ENCODE results near the gene CSNK2A1. TPM values are rescaled to one million over a fixed set of nuclear protein-coding genes. Genes with fewer than 3 reads are reported as not detected.
"Not testable (repeated sequence)": the region's sequence is repeated elsewhere in the genome, so short reads cannot be mapped to it uniquely, and the experiment has no call there.

Gene CSNK2A1
- 100 to 1,000 TPM; 107 to 180 (median 148) TPM for total RNA-seq

DNA sequence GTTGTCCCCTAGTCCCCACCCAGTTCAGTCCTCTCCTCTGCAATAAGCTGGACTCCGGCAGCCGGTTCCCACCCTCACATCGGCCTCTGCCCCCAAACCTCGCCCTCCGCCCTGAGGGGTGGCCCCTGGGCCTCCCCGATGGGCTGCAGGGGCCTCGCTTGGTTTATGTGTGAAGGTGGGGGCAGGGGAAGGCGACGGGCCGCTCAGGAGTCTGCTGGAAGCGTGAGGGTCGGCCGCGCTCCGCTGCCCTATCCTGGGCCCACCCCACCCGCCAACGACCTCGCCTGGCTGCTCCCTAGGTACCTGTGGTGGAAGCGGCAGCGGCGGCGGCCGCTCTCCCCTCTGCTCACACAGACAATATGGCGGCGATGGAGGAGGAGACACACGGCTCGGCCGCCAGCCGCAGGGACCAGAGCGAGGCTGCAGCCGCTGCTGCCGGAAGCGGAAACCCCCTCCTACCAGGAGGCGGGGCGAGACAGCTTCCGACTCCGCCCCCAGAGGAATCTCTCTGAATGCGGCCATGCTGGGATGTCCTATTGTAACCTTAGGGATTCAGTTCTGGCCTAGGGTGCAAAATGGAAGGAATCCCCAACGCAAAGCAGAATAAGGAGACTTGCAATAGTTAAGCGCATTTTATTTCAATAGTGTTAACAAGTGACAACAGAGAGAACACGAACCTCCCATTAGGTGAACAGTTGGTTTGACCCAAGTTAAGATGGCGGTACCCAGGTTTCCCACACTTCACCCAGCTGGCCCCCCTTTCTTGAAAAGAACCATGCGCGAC, at the start of gene CSNK2A1:
Gene CSNK2A1, minus strand, starts transcription at position 422 of the 784 bp plus-strand sequence. CDS start 35,239 bp downstream, outside the sequence.
- ATAC-seq (replicated peaks in 6 of 8), result peak; percentile 90 to 97 (median 96)
- WGBS, 10 experiments, result 0 to 1% (median 0%) methylated on average over 1 to 19 of the region's 44 CpGs; no CpG with 5 or more reads in 3 of the 10 experiments
- in situ Hi-C loops (cut with MboI; ENCODE audit: low pct_unique_long_range_greater_than_20kb in 2 of 9, low sequenced_read_pairs in 9 of 9, unreplicated experiment in 9 of 9), result no loop called here
- peaks cover 10 to 17% of the 10 kb centered on the region in 2 donors for H3K4me1 ChIP-seq (replicated peaks in 1 of 2)
- peak within 1 kb of the TSS; percentile 85 to 98 (median 94) for H3K4me3 ChIP-seq
- peak within 1 kb of the TSS; percentile 99 to 100 for H3K27ac ChIP-seq

GRCh38 chr20:592506-592905, 48.9 kb upstream of the CSNK2A1 start:
- H3K4me3 ChIP-seq, result no peak overlapping the region
- no peak overlapping the region for H3K27ac ChIP-seq
- no peak for ATAC-seq (replicated peaks in 6 of 8)
- WGBS, 10 experiments, result 16 to 100% (median 64%) methylated on average over 2 to 7 of the region's 7 CpGs; no CpG with 5 or more reads in 1 of the 10 experiments
- in situ Hi-C loops (cut with MboI; ENCODE audit: low pct_unique_long_range_greater_than_20kb in 2 of 9, low sequenced_read_pairs in 9 of 9, unreplicated experiment in 9 of 9), result no loop called here
- no peaks in the 10 kb centered on the region for H3K4me1 ChIP-seq (replicated peaks in 1 of 2)

- in situ Hi-C loops (cut with MboI; ENCODE audit: low pct_unique_long_range_greater_than_20kb in 2 of 9, low sequenced_read_pairs in 9 of 9, unreplicated experiment in 9 of 9), result no loop called here
- no peak overlapping the region for H3K27ac ChIP-seq
- no peak overlapping the region for H3K4me3 ChIP-seq
- H3K4me1 ChIP-seq (replicated peaks in 1 of 2), result no peaks in the 10 kb centered on the region
- ATAC-seq (replicated peaks in 6 of 8), result no peak
- WGBS, 10 experiments, result 20 to 100% (median 67%) methylated on average over 1 to 3 of the region's 5 CpGs; no CpG with 5 or more reads in 3 of the 10 experiments
Observed at GRCh38 chr20:591941-592340, 48.4 kb upstream of the CSNK2A1 start.

- H3K4me3 ChIP-seq, result no peak overlapping the region
- in situ Hi-C loops (cut with MboI; ENCODE audit: low pct_unique_long_range_greater_than_20kb in 2 of 9, low sequenced_read_pairs in 9 of 9, unreplicated experiment in 9 of 9), result no loop called here
- whole genome bisulfite sequencing, 10 experiments, result 50 to 100% (median 89%) methylated on average over 2 to 7 of the region's 10 CpGs; no CpG with 5 or more reads in 4 of the 10 experiments
- H3K4me1 ChIP-seq (replicated peaks in 1 of 2), result no peaks in the 10 kb centered on the region
- H3K27ac ChIP-seq, result no peak overlapping the region
- peak in 2 of 8 experiments; percentile 41 to 55 for ATAC-seq (replicated peaks in 6 of 8)
Observed at GRCh38 chr20:588932-589672, 45.5 kb upstream of the CSNK2A1 start.

- 10 to 74% (median 47%) methylated on average over 1 to 3 of the region's 3 CpGs; no CpG with 5 or more reads in 1 of the 10 experiments for WGBS, 10 experiments
- Histone ChIP-seq H3K4me1 (replicated peaks in 1 of 2) (no peaks in the 10 kb centered on the region), H3K27ac (no peak overlapping the region), H3K4me3 (no peak overlapping the region)
- ATAC-seq (replicated peaks in 6 of 8), result no peak
- in situ Hi-C loops (cut with MboI; ENCODE audit: low pct_unique_long_range_greater_than_20kb in 2 of 9, low sequenced_read_pairs in 9 of 9, unreplicated experiment in 9 of 9), result no loop called here
Observed at GRCh38 chr20:588476-588875, 44.9 kb upstream of the CSNK2A1 start.

DNA sequence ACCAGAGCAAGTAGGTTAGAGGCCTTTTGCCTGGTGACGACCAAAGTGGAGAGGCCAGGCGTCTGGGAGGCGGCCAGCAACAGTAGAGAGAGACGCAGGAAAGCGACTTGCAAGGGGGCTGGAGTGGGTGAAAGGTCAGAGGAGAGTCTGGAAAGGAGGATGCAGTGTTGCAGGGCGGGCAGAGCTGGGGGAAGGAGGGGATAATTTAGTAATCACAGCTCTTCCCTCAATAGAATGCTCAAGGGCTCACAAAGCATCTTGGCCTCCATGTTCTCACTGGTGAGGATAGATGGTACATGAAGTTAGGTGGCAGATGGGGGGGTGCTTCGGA, 41.3 kb upstream of the CSNK2A1 start:
- no peak for ATAC-seq (replicated peaks in 6 of 8)
- 15 to 100% (median 72%) methylated on average over 1 to 6 of the region's 7 CpGs; no CpG with 5 or more reads in 4 of the 10 experiments for WGBS, 10 experiments
- Histone ChIP-seq H3K4me1 (replicated peaks in 1 of 2) (no peaks in the 10 kb centered on the region), H3K27ac (no peak overlapping the region), H3K4me3 (no peak overlapping the region)
- in situ Hi-C loops (cut with MboI; ENCODE audit: low pct_unique_long_range_greater_than_20kb in 2 of 9, low sequenced_read_pairs in 9 of 9, unreplicated experiment in 9 of 9), result no loop called here

DNA sequence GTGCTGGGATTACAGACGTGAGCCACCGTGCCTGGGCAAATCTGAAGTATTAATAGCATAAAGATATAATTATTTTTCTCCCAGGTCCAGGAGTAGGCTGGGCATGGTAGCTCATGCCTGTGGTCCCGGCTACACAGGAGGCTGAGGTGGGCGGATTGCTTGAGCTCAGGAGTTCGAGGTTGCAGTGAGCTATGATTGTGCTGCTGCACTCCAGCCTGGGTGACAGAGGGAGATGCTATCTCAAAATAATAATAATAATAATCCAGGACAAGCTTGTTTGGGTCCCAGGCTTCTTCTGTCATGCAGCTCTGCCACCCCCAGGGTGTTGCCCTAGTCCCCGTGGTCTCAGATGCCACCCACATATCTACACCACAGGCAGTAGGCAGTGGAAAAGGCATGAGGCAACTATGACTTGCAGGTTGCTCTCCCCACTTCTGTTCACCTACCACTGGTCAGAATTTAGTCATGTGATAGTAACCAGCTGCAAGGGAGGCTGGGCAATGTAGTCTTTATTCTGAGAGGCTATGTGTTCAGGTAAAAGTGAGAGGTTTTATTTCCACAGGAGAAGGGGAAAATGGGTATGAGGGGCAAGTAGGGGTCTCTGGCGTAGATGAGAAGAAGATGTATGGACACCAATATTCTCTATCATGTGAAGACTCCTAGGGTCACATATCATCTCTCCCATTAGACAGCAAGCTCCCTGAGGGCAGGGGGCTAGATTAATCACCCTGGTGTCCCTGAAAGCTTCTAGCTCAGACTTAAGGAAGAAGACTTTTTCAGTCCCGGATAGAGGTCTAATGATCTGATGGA, 40.8 kb upstream of the CSNK2A1 start:
- Histone ChIP-seq H3K4me1 (replicated peaks in 1 of 2) (no peaks in the 10 kb centered on the region), H3K4me3 (no peak overlapping the region), H3K27ac (no peak overlapping the region)
- WGBS, 10 experiments, result 0 to 100% (median 71%) methylated on average over 1 to 7 of the region's 8 CpGs; no CpG with 5 or more reads in 2 of the 10 experiments
- peak in 7 of 8 experiments; percentile 29 to 98 (median 72) for ATAC-seq (replicated peaks in 6 of 8)
- in situ Hi-C loops (cut with MboI; ENCODE audit: low pct_unique_long_range_greater_than_20kb in 2 of 9, low sequenced_read_pairs in 9 of 9, unreplicated experiment in 9 of 9), result no loop called here

DNA sequence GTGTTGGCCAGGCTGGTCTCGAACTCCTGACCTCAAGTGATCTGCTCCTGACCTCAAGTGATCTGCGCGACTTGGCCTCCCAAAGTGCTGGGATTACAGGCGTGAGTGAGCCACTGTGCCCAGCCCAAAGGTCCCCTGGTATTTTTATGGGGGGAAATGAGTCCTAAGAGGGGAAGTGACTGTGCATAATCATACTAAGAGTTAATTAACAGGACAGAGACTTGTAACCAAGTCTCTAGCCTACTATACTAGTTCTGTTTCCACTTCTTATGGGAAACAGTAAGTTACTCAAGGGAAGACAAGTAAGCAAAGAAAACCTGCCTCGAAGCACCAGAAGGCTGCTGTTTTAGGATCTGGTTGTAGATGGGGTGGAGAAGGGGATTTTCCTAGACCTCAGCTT, 38.6 kb upstream of the CSNK2A1 start:
- in situ Hi-C loops (cut with MboI; ENCODE audit: low pct_unique_long_range_greater_than_20kb in 2 of 9, low sequenced_read_pairs in 9 of 9, unreplicated experiment in 9 of 9), result no loop called here
- ATAC-seq (replicated peaks in 6 of 8), result no peak
- Histone ChIP-seq H3K27ac (no peak overlapping the region), H3K4me1 (replicated peaks in 1 of 2) (no peaks in the 10 kb centered on the region), H3K4me3 (no peak overlapping the region)
- WGBS, 10 experiments, result 0 to 94% (median 72%) methylated on average over 1 to 5 of the region's 5 CpGs; no CpG with 5 or more reads in 2 of the 10 experiments

DNA sequence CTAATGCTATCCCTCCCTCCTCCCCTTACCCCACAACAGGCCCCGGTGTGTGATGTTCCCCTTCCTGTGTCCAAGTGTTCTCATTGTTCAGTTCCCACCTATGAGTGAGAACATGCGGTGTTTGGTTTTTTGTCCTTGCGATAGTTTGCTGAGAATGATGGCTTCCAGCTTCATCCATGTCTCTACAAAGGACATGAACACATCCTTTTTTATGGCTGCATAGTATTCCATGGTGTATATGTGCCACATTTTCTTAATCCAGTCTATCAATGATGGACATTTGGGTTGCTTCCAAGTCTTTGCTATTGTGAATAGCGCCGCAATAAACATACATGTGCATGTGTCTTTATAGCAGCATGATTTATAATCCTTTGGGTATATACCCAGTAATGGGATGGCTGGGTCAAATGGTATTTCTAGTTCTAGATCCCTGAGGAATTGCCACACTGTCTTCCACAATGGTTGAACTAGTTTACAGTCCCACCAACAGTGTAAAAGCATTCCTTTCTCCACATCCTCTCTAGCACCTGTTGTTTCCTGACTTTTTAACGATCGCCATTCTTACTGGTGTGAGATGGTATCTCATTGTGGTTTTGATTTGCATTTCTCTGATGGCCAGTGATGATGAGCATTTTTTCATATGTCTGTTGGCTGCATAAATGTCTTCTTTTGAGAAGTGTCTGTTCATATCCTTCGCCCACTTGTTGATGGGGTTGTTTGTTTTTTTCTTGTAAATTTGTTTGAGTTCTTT, 35.5 kb upstream of the CSNK2A1 start:
- ATAC-seq (replicated peaks in 6 of 8); in situ Hi-C loops (cut with MboI; ENCODE audit: low pct_unique_long_range_greater_than_20kb in 2 of 9, low sequenced_read_pairs in 9 of 9, unreplicated experiment in 9 of 9): not testable (repeated sequence)
- 82 to 100% methylated on average over 2 of the region's 8 CpGs; no CpG with 5 or more reads in 8 of the 10 experiments for WGBS, 10 experiments

GRCh38 chr20:577167-577791, 33.7 kb upstream of the CSNK2A1 start:
- in situ Hi-C loops (cut with MboI; ENCODE audit: low pct_unique_long_range_greater_than_20kb in 2 of 9, low sequenced_read_pairs in 9 of 9, unreplicated experiment in 9 of 9), result no loop called here
- peak in 1 of 8 experiments; percentile 63 for ATAC-seq (replicated peaks in 6 of 8)
- Histone ChIP-seq H3K4me1 (replicated peaks in 1 of 2) (peaks cover under 1 to 8% of the 10 kb centered on the region in 2 donors), H3K27ac (no peak overlapping the region), H3K4me3 (no peak overlapping the region)
- 31 to 83% (median 55%) methylated on average over 3 to 8 of the region's 12 CpGs; no CpG with 5 or more reads in 1 of the 10 experiments for WGBS, 10 experiments

More for the DNA sequence above, 35.5 kb upstream of the CSNK2A1 start:
- not testable (repeated sequence) for H3K4me1 ChIP-seq (replicated peaks in 1 of 2); H3K4me3 ChIP-seq; H3K27ac ChIP-seq

DNA sequence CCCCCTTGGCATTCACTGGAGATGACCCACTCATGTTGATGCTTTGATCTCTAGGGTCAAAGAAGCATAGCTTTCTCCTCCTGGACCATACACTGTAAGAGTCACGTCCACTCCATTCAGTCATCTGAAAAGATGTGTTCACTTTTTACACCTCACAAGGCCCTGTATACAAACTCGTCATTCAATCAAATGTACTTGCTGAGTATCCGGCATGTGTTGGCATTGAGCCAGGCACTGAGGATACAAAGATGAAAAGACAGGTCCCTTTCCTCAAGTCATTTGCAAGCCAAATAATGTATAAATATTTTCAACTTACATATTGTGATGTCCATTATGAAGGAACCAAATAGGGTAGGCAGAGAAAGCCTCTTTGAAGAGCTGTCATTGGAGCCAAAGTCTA, 32.6 kb upstream of the CSNK2A1 start:
- no peak for ATAC-seq (replicated peaks in 6 of 8)
- H3K27ac ChIP-seq, result no peak overlapping the region
- no peak overlapping the region for H3K4me3 ChIP-seq
- in situ Hi-C loops (cut with MboI; ENCODE audit: low pct_unique_long_range_greater_than_20kb in 2 of 9, low sequenced_read_pairs in 9 of 9, unreplicated experiment in 9 of 9), result no loop called here
- 0 to 100% (median 78%) methylated on average over 1 to 3 of the region's 3 CpGs; no CpG with 5 or more reads in 2 of the 10 experiments for WGBS, 10 experiments
- peaks cover 12 to 16% of the 10 kb centered on the region in 2 donors for H3K4me1 ChIP-seq (replicated peaks in 1 of 2)

- Histone ChIP-seq H3K4me3 (no peak overlapping the region), H3K4me1 (replicated peaks in 1 of 2) (peaks cover 13 to 16% of the 10 kb centered on the region in 2 donors), H3K27ac (no peak overlapping the region)
- 40 to 100% (median 85%) methylated on average over 1 to 2 of the region's 3 CpGs; no CpG with 5 or more reads in 4 of the 10 experiments for WGBS, 10 experiments
- no peak for ATAC-seq (replicated peaks in 6 of 8)
- in situ Hi-C loops (cut with MboI; ENCODE audit: low pct_unique_long_range_greater_than_20kb in 2 of 9, low sequenced_read_pairs in 9 of 9, unreplicated experiment in 9 of 9), result no loop called here
Observed at GRCh38 chr20:575230-575629, 31.6 kb upstream of the CSNK2A1 start.
